Measurements from ENCODE around the gene ACTA2. TPM values are rescaled to one million over a fixed set of nuclear protein-coding genes. Genes with fewer than 3 reads are reported as not detected.

The ACTA2 gene
- total RNA-seq, 2 donors from 2014 or later = not detected

DNA sequence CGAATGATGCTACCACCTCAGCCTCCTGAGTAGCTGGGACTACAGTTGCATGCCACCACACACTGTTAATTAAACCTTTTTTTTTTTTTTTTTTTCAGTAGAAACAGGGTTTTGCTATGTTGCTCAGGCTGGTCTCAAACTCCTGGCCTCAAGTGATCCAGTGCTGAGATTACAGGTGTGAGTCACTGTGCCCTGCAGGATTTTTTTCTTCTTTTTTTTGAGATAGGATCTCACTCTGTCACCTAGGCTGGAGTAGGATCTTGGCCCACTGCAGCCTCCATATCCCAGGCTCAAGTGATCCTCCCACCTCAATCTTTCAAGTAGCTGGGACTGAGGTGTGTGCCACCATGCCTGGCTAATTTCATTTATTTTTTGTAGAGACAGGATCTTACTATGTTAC, 6.4 kb downstream of the ACTA2 start:
- H3K9ac ChIP-seq (ENCODE audit: extremely low read depth, low read length, poor library complexity, severe bottlenecking) = no peak overlapping the region
- H3K9me3 ChIP-seq (ENCODE audit: control insufficient read depth, low read length) = no peaks in the 10 kb centered on the region
- no peaks in the 10 kb centered on the region for H3K27me3 ChIP-seq (ENCODE audit: control insufficient read depth, insufficient read depth, low read length, poor library complexity, severe bottlenecking)
- Mint-ChIP-seq H3K27ac (no peak overlapping the region), H3K27me3 (ENCODE audit: insufficient read depth) (no peaks in the 10 kb centered on the region), H3K4me1 (no peaks in the 10 kb centered on the region), H3K9me3 (no peaks in the 10 kb centered on the region), H3K36me3 (ENCODE audit: low read depth) (no peaks in the 10 kb centered on the region), H3K4me3 (no peak overlapping the region)
- no peaks in the 10 kb centered on the region for H3K4me1 ChIP-seq (ENCODE audit: control insufficient read depth, insufficient read depth, low read length)
- no peaks in the 10 kb centered on the region for H3K36me3 ChIP-seq (ENCODE audit: control insufficient read depth, insufficient read depth, low read length)
- no peak for DNase-seq
- no peak overlapping the region for H3K4me3 ChIP-seq (ENCODE audit: low read length)
- no peak overlapping the region for H3K27ac ChIP-seq (ENCODE audit: low read depth, low read length)
- TF ChIP-seq CTCF (conservative IDR thresholded peaks at IDR 0.05) = no peak
- WGBS, 2 experiments (ENCODE audit: insufficient coverage in 1 of 2, insufficient read length in 1 of 2) = 100% methylated on average over 1 of the region's 1 CpG

- no peak overlapping the region for H3K4me3 ChIP-seq (ENCODE audit: low read length)
- Mint-ChIP-seq H3K27me3 (ENCODE audit: insufficient read depth) (no peaks in the 10 kb centered on the region), H3K4me3 (no peak overlapping the region), H3K9me3 (no peaks in the 10 kb centered on the region), H3K36me3 (ENCODE audit: low read depth) (no peaks in the 10 kb centered on the region), H3K27ac (no peak overlapping the region), H3K4me1 (no peaks in the 10 kb centered on the region)
- H3K4me1 ChIP-seq (ENCODE audit: control insufficient read depth, insufficient read depth, low read length) = no peaks in the 10 kb centered on the region
- DNase-seq = no peak
- no peak overlapping the region for H3K9ac ChIP-seq (ENCODE audit: extremely low read depth, low read length, poor library complexity, severe bottlenecking)
- no peaks in the 10 kb centered on the region for H3K9me3 ChIP-seq (ENCODE audit: control insufficient read depth, low read length)
- H3K27ac ChIP-seq (ENCODE audit: low read depth, low read length) = no peak overlapping the region
- H3K36me3 ChIP-seq (ENCODE audit: control insufficient read depth, insufficient read depth, low read length) = no peaks in the 10 kb centered on the region
- TF ChIP-seq CTCF (conservative IDR thresholded peaks at IDR 0.05) = no peak
- 96% methylated on average over 2 of the region's 3 CpGs; no CpG with 5 or more reads in 1 of the 2 experiments for WGBS, 2 experiments (ENCODE audit: insufficient coverage in 1 of 2, insufficient read length in 1 of 2)
- H3K27me3 ChIP-seq (ENCODE audit: control insufficient read depth, insufficient read depth, low read length, poor library complexity, severe bottlenecking) = no peaks in the 10 kb centered on the region
These were observed 7.8 kb downstream of the ACTA2 start for GRCh38 chr10:88944813-88945212.

DNA sequence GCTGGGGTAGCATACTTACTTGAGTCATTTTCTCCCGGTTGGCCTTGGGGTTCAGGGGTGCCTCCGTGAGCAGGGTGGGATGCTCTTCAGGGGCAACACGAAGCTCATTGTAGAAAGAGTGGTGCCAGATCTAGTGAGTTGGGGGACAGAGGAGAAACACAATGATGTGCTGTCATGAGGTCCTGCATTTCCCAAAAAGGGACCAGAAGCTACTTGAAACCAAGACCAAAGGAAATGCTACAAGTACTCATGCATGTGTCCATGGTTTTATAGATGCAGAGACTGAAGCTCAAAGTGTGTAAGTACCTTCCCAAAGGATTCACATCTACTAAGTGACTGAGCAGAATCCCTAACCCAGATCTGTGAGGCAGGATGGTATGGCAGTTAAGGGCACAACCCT, 8.8 kb downstream of the ACTA2 start:
- Histone ChIP-seq H3K4me3 (ENCODE audit: low read length) (no peak overlapping the region), H3K4me1 (ENCODE audit: control insufficient read depth, insufficient read depth, low read length) (no peaks in the 10 kb centered on the region), H3K27me3 (ENCODE audit: control insufficient read depth, insufficient read depth, low read length, poor library complexity, severe bottlenecking) (no peaks in the 10 kb centered on the region), H3K36me3 (ENCODE audit: control insufficient read depth, insufficient read depth, low read length) (no peaks in the 10 kb centered on the region), H3K9me3 (ENCODE audit: control insufficient read depth, low read length) (no peaks in the 10 kb centered on the region), H3K27ac (ENCODE audit: low read depth, low read length) (no peak overlapping the region), H3K9ac (ENCODE audit: extremely low read depth, low read length, poor library complexity, severe bottlenecking) (no peak overlapping the region)
- Mint-ChIP-seq H3K4me1 (no peaks in the 10 kb centered on the region), H3K4me3 (no peak overlapping the region), H3K27me3 (ENCODE audit: insufficient read depth) (no peaks in the 10 kb centered on the region), H3K9me3 (no peaks in the 10 kb centered on the region), H3K27ac (no peak overlapping the region), H3K36me3 (ENCODE audit: low read depth) (no peaks in the 10 kb centered on the region)
- WGBS, 2 experiments (ENCODE audit: insufficient coverage in 1 of 2, insufficient read length in 1 of 2) = 90 to 100% methylated on average over 2 to 3 of the region's 3 CpGs
- DNase-seq = no peak
- TF ChIP-seq CTCF (conservative IDR thresholded peaks at IDR 0.05) = no peak

All from endodermal cell (in vitro differentiated cells).